Lung microvascular endothelial cell (primary cell): ENCODE results near the gene XRCC6. TPM values are rescaled to one million over a fixed set of nuclear protein-coding genes. Genes with fewer than 3 reads are reported as not detected.
"Not testable (repeated sequence)": the region's sequence is repeated elsewhere in the genome, so short reads cannot be mapped to it uniquely, and the experiment has no call there.

Experiments
- DNase-seq, 2 donors: peaks; one replicate each; pipeline versions ENCODE4 v3.0.0 to v3.0.0-alpha.2; 2010; ENCODE audit warnings: low read depth in 2 of 2
- total RNA-seq: library from RNA; depleted of rRNA; stranded (reverse); fragments of >200 nt; gene quantifications from 2 replicates; pipeline ENCODE4 v1.2.1, GENCODE V29; 2014

XRCC6 gene
- total RNA-seq, 1 donor from 2014 or later, result 215 TPM

DNA sequence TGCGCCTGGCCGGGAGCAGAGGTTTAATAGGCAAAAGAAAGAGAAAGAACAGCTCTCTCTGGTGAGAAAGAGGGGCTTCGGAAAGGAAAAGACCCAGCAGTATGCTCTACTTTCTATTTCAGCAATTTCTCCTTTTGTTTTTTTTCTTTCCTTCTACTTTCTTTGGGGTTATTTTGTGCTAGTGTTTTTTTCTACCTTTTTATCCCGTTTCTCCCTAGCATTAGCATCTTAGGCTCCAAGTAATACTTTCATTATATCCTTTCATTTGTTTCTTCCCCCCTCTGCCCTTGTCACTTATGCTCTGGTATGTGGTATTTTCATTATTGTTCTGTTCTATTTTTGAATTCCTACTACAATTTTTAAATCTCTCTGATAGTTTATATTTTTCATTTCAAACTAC, 63.1 kb downstream of the XRCC6 start:
- DNase-seq, result no peak

DNA sequence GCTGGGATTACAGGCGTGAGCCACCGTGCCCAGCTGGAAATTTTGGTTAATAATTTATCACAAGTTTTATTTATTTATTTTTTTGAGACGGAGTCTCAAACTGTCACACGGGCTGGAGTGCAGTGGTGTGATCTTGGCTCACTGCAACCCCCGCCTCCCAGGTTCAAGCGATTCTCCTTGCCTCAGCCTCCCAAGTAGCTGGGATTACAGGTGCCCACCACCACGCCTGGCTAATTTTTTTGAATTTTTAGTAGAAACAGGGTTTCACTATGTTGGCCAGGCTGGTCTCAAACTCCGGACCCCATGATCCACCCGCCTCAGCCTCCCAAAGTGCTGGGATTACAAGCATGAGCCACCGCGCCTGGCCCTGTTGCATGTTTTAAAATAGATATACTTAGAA, 65.8 kb downstream of the XRCC6 start:
- not testable (repeated sequence) for DNase-seq

DNA sequence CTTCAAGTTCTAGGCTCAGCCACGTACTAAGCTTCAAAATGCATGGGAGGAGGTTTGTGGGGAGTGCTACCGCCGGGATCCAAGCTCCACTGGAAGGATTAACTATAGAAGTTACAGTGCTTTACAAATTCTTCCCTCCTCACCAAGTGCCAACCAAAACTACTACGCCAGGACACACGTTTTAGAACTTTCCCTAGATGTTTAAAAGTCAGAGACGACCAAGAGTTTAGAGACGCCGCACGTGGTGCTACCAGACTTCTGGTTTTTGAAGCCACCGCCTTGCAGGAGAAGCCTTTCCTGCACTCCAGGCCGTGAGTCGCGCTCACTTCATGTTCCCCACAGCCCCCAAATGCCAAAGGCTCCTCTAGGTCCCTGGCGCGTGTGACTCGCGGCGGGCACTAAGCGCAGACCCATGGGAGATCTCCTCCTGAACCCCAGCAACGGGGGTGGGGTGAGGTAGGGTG, 66.8 kb downstream of the XRCC6 start:
- DNase-seq, result peak; percentile 46 to 51

DNA sequence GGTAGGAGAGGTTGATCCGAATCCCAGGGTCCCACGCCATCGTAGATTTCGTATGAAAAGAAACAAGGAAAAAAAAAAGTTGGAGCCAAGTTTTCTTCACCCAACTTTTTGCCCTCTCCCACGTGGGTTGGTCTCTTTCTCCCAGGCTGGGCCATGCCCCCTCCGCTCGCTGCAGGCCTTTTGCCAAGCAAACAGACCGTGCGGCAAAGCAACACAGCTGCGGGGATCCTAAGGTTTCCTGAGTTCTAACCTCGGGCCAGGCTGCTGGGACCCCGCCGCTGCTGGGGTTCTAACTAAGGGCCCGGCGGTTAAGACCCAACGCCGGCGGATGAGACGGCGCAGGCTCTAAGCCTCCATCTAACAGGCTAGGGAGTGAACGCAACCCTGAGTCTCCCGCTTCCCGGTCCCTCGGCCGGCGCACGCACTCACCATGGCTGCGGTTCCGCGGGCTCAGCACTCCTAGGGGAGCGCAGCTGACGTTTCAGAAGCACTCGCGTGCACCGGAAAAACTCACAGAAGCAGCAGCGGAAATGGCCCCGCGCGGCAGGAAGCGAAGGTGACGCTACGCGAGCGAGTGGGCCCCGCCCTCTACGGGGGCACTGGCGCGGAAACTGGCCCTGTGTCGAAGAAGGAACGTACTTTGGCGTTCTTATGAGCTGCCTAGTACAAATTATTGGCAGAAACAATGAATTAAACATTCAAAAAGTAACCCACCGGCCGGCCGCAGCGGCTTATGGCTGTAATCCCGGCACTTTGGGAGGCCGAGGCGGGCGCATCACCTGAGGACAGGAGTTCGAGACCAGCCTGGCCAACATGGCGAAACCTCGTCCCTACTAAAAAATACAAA, 67.5 kb downstream of the XRCC6 start, which contains the start of gene SNU13:
Gene SNU13 (minus strand): TSS at position 503 of the 847 bp plus-strand sequence. CDS start 71 bp downstream, at position 432.
- peak; percentile 96 to 98 for DNase-seq

DNA sequence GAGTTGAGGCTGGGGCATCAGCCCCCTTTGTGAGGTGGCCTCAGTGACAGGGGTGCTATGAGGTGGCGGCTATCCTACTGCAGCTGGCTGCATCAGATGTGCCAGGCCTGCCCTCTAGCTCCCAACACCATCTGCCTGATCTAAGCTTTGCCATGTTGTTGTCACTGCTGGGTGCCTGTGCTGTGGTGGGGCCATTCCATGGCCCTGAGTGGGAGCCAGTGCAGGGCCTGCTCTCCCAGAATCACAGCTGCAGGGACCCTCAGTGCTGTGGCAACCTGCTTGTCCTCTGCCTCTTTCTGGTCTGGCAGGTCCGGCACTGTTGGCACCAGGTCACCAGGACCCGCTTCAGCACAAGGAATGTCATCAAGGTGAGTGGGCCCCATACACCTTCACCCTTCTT, 69.4 kb downstream of the XRCC6 start:
- no peak for DNase-seq

DNA sequence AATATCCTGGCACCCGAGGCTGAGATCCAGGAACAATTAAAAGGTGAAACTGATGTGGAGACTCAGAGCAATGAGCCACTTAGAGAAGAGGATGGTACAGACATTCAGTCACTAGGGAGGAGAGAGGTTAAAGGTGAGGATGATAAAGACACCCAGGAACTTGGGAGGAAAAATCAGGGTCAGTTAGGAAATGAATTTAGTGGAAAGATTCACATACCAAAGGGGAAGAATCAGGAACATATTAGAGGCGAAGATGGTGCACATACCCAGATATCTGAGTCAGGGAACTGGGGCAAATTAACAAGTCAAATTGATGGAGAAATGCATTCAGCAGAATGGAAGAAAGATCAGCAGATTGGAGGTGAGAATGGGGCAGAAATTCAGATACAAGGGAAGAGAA, 74.1 kb downstream of the XRCC6 start:
- DNase-seq, result no peak

DNA sequence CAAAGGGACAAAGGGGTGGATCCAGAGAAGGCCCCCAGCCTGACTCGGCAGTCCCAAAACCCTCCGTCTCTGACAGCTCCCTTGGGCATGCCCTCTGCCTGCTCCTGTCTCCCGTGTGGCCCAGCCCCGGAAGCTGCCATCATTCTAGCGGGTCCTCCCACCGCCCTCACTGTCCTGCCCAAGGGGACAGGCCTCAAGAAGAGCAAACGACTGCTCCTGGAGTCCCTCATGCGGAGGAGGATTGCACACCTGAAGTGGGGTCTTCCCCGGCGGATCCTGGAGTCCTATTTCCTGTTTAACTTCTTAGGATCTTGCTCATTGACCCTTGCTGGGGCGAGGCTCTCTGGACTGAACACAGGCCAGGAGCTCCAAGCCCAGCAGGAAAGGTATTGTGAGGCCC, 75.6 kb downstream of the XRCC6 start:
- DNase-seq, result no peak

DNA sequence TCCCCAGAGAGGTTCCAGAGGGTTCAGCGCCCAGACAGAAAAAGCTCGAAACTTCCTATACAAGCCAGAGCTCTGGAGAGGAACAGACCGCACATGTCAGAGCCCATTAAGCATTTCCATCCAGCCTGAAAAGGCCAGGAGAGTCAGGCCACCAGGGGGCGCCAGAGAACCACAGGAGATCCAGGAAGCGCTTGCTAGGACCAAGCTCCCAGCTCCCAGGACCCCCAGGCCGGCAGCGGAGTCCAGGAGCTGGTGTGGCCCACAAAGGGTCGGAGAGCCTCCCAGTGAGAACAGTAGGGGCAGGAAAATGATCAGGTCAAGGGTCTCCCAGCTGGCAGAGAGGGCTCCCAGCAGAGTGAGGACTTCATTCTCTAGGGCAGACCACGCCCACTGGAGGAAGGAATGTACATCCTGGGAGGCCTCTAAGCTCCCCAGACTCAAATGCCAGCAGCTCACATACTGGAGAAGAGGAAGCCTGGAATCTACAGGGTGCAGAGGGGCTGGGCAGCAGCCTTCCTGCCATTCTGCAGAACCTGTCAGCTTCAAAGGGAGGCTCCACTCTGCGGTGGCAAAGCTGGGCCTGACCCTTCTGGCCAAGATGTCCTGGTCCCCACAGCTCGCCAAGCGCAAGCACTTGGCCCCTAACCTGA, 76.2 kb downstream of the XRCC6 start:
- peak; percentile 87 to 93 for DNase-seq

DNA sequence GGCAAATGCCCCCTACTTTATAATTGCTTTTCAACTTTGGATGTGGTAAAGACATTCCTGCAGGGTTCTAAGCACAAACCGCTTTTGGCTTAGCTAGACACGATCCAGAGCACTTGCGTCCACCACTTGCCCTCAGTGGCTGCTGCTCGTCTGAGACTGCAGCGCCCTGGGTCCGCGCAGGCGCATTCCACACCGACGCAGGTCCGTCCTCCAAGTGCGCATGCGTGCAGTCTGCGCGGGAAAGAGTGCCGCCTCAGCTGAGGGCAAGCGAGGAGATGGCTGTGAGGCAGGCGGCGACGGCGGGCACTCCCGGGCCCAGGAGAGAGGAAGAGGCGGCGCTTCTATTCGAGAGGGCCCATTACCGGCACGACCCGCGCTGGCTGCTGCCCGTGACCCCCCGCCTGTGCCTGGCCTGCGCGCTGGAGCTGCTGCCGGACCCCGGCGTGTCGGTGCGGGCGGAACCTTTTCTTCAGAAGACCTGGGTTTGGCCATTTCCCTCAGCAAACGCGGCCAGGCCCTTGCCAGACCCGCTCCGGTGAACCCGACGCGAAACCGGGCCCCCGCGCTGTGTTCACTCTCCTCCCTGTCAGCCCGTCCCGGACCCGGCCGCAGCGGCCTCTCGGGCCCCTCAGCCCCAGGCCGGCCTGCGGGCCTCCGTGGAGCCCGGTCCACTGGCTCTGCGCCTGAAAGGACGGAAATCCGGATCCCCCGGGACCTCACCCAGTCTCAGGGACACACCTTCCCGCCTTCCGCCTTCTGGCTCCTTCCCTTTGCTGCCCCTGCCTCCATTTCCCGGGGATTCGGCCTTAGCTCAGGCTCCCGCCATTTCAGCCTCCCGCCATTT, 78.4 kb downstream of the XRCC6 start, which contains the start of gene MEI1:
Gene MEI1 (plus strand): TSS at position 240 of the 844 bp plus-strand sequence. CDS start 36 bp downstream, at position 276.
- peak; percentile 71 to 88 for DNase-seq

DNA sequence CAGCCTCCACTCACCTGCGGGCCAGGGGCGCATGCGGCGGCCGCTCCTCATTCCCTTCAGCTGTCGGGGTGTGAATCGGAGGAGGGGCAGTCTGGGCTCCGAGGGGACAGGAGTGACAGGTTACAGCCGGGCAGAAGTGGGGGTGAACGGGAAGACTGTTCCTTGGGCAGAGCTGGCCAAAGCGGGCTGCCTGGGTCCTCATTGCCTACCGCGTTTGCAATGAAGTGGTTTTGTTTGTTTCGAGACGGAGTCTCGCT, 78.9 kb downstream of the XRCC6 start:
- no peak for DNase-seq

DNA sequence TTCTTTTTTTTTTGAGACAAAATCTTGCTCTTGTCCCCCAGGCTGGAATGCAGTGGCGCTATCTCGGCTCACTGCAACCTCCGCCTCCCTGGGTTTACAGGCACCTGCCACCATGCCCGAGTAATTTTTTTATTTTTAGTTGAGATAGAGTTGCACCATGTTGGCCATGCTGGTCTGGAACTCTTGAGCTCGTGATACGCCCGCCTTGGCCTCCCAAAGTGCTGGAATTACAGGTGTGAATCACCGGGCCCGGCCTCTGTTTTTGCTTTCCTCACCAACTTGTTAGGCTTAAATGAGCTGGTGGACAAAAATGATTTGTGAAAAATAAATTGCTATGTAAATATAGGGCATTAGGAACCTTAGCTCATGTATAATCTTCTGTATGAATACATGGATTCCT, 81.7 kb downstream of the XRCC6 start:
- no peak for DNase-seq

DNA sequence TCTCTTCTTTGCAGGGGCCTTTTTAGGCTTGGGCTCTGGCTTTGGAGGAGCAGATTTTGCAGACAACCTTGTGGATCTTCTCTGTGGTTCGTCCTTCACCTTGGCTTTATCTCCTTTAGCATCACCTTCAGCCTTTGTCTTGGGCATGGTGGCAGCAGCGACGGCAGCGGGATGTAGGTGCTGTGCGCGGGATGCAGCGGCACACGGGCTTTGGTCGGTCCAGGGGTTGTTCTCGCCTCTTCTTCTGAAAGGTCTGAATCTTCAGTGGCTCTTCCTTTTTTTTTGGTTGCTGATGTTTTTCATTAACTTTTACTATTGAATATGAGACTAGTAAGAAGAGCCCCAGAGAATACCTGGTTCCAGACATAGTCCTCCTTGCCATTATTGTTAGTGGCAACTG, 88.2 kb downstream of the XRCC6 start:
- DNase-seq, result no peak

DNA sequence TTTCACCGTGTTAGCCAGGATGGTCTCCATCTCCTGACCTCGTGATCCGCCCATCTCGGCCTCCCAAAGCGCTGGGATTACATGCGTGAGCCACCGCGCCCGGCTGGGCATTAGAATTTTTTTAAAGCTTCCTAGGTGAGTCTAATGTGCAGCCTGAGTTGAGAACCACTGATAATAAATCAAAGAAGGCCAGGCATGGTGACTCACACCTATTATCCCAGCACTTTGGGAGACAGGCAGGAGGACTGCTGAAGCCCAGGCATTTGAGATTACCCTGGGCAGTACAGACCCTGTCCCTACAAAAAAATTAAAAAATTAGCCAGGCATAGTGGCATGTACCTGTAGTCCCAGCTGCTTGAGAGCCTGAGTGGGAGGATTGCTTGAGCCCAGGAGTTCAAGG, 91.9 kb downstream of the XRCC6 start:
- no peak for DNase-seq

Other genes starting within 250 kb of the XRCC6 start
- gene TEF, start 239.4 kb upstream of the XRCC6 start, total RNA-seq, result 2.6 and 3.6 TPM in 2 replicates
- gene TOB2, start 174.5 kb upstream of the XRCC6 start, total RNA-seq, result 11.6 and 16.5 TPM in 2 replicates
- gene PHF5A, start 152.6 kb upstream of the XRCC6 start, total RNA-seq, result 63.2 and 66.1 TPM in 2 replicates
- gene ACO2, start 152.2 kb upstream of the XRCC6 start, total RNA-seq, result 60.4 and 81.0 TPM in 2 replicates
- 9.3 and 9.6 TPM in 2 replicates for gene POLR3H, start 76.8 kb upstream of the XRCC6 start, total RNA-seq
- gene CSDC2, start 60.3 kb upstream of the XRCC6 start, total RNA-seq, result not detected in 2 replicates
- gene PMM1, start 31.5 kb upstream of the XRCC6 start, total RNA-seq, result 2.2 and 2.6 TPM in 2 replicates
- 11.6 and 15.3 TPM in 2 replicates for gene DESI1, start 252 bp upstream of the XRCC6 start, total RNA-seq
- 58.0 and 77.6 TPM in 2 replicates for gene SNU13, start 67.6 kb downstream of the XRCC6 start, total RNA-seq
- gene MEI1, start 78.2 kb downstream of the XRCC6 start, total RNA-seq, result 0.40 and 2.8 TPM in 2 replicates
- gene CCDC134, start 179.4 kb downstream of the XRCC6 start, total RNA-seq, result 2.4 and 4.8 TPM in 2 replicates
- gene SREBF2, start 211.8 kb downstream of the XRCC6 start, total RNA-seq, result 36.4 and 47.2 TPM in 2 replicates